ENCODE measurements around the gene CRX. TPM values are rescaled to one million over a fixed set of nuclear protein-coding genes. Genes with fewer than 3 reads are reported as not detected.
"Not testable (repeated sequence)": the region's sequence is repeated elsewhere in the genome, so short reads cannot be mapped to it uniquely, and the experiment has no call there.

Gene CRX
- total RNA-seq, 1 donor, result not detected

DNA sequence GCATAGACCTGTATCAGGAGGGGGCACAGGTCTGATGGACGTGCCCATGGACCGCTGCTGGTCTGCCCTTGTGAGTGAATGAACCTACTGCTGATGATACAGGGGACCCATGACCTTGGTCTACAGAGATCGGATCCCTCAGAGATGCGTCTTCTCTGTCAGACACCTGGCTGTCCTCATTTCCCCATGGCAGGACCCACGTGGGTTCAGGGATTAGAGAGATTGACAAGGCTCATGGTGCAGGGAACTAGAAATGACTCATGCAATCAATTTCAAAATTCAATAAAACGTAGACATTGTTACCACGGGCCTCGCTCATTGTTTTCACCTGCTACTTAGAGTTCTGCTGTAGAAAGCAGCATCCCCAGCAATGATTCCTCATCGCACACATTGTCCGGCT lies 16.4 kb upstream of the CRX start:
- H3K4me3 ChIP-seq (ENCODE audit: low read depth, low read length), result no peak overlapping the region
- no peak for DNase-seq (ENCODE audit: low read depth)
- no peak for TF ChIP-seq CTCF (IDR thresholded peaks at IDR 0.05; ENCODE audit: insufficient read depth, low read depth, low read length)

DNA sequence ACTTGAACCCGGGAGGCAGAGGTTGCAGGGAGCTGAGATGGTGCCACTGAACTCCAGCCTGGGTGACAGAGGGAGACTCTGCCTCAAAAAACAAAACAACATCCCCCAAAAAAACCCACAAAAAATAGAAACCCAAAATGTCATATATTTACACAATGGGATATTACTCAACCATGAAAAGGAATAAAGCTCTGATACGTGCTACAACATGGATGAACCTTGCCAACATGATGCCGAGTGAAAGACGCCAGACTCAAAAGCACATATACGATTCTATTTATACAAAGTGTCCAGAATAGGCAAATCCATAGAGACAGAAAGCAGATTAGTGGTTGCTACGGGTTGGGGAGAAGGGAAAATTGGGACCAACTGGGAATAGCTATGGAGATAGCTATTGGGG lies 15.3 kb upstream of the CRX start:
- no peak for DNase-seq (ENCODE audit: low read depth)
- no peak overlapping the region for H3K4me3 ChIP-seq (ENCODE audit: low read depth, low read length)
- no peak for TF ChIP-seq CTCF (IDR thresholded peaks at IDR 0.05; ENCODE audit: insufficient read depth, low read depth, low read length)

- TF ChIP-seq CTCF (IDR thresholded peaks at IDR 0.05; ENCODE audit: insufficient read depth, low read depth, low read length), result peak; percentile 53
- no peak overlapping the region for H3K4me3 ChIP-seq (ENCODE audit: low read depth, low read length)
- peak; percentile 57 for DNase-seq (ENCODE audit: low read depth)
Observed at GRCh38 chr19:47813304-47813994, 8.3 kb upstream of the CRX start.

DNA sequence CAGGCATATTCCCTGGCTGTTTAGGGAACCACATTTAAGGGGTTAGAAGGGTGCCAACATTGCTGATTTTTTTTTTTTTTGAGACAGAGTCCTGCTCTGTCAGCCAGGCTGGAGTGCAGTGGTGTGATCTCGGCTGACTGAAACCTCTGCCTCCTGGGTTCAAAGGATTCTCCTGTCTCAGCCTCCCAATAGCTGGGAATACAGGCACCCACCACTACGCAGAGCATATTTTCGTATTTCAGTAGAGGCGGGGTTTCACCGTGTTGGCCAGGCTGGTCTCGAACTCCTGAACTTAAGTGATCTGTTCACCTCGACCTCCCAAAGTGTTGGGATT lies 7.8 kb upstream of the CRX start:
- no peak for TF ChIP-seq CTCF (IDR thresholded peaks at IDR 0.05; ENCODE audit: insufficient read depth, low read depth, low read length)
- H3K4me3 ChIP-seq (ENCODE audit: low read depth, low read length), result no peak overlapping the region

DNA sequence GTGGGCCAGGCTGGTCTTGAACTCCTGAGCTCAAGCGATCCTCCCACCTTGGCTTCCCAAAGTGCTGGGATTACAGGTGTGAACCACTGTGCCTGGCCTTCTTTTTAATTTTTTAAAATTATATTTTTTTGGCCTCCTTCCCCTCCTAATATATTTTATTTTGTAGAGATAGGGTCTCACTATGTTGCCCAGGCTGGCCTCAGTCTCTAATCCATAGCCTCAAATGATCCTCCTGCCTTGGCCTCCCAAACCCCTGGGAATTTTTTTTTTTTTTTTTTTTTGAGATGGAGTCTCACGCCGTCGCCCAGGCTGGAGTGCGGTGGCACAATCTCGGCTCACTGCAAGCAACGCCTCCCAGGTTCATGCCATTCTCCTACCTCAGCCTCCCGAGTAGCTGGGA lies 5.5 kb upstream of the CRX start:
- H3K4me3 ChIP-seq (ENCODE audit: low read depth, low read length); DNase-seq (ENCODE audit: low read depth): not testable (repeated sequence)

More for the DNA sequence above, 7.8 kb upstream of the CRX start:
- no peak for DNase-seq (ENCODE audit: low read depth)

DNA sequence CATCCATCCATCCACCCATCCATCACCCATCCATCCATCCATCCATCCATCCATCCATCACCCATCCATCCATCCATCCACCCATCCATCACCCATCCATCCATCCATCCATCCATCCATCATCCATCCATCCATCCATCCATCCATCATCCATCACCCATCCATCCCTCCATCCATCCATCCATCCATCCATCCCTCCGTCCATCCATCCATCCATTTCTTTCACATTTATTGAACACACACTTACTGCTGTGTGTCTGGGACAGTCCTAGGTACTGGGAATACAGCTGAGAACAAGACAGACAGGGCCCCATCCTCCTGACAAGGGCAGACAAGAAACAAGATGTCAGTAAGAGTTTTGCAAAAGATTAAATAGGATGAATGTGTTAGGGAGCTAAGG lies 3.5 kb upstream of the CRX start:
- H3K4me3 ChIP-seq (ENCODE audit: low read depth, low read length); DNase-seq (ENCODE audit: low read depth): not testable (repeated sequence)

- no peak for DNase-seq (ENCODE audit: low read depth)
- H3K4me3 ChIP-seq (ENCODE audit: low read depth, low read length), result no peak overlapping the region
- TF ChIP-seq CTCF (IDR thresholded peaks at IDR 0.05; ENCODE audit: insufficient read depth, low read depth, low read length), result no peak
Observed at GRCh38 chr19:47819858-47820257, 1.9 kb upstream of the CRX start.

DNA sequence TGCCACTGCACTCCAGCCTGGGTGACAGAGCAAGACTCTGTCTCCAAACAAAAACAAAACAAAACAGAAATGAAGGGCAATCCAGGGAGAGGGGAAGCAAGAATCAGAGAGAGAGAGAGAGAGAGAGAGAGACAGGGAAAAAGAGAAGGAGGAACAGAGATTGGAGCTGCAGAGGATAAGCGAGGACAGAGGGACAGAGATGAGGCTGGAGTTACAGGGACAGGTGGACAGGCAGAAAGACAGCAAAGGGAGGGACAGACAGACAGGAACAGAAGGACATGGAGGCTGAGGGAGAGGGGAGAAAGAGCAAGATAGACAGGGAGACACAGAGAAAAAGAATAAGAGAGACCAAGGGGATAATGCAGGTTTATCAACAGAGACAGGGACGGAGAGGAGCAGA lies 1.3 kb upstream of the CRX start:
- TF ChIP-seq CTCF (IDR thresholded peaks at IDR 0.05; ENCODE audit: insufficient read depth, low read depth, low read length), result no peak
- DNase-seq (ENCODE audit: low read depth), result no peak
- H3K4me3 ChIP-seq (ENCODE audit: low read depth, low read length), result no peak overlapping the region
